H1 (cell line): ENCODE measurements around the gene C12orf43. TPM values are rescaled to one million over a fixed set of nuclear protein-coding genes. Genes with fewer than 3 reads are reported as not detected.

Experiments used
- CTCF ChIA-PET: fragments of 300-600 bp; sonication (Branson Sonifier 250); formaldehyde crosslinking; loops from one replicate; lab custom pipeline; 2021; ENCODE audit not compliant: partially characterized antibody; lab: Charles Lee
- POLR2A ChIA-PET: fragments of 300-600 bp; sonication (Branson Sonifier 250); formaldehyde crosslinking; loops from one replicate; lab custom pipeline; 2021; ENCODE audit warnings: inconsistent platforms; ENCODE audit not compliant: partially characterized antibody; lab: Charles Lee
- DNase-seq, 2 experiments: peaks; one replicate each; pipeline versions ENCODE4 v3.0.0 to v3.0.0-alpha.2; 2010 to 2022; ENCODE audit warnings: low spot score in 2 of 2, low read depth in 1 of 2, mixed read lengths in 1 of 2
- FAIRE-seq: peaks from 2 replicates; lab custom pipeline; 2011; peaks lifted over from hg19 to GRCh38; lab: Jason Lieb, UNC
- H2AFZ ChIP-seq: 2 replicates; pipeline ENCODE4 v1.8.1; 2012; ENCODE audit warnings: low read length, inconsistent platforms
- H2AK5ac ChIP-seq: 2 replicates; pipeline ENCODE4 v1.6.1; 2013; ENCODE audit warnings: low read depth, low read length
- H2BK120ac ChIP-seq: replicated peaks from 2 replicates; pipeline ENCODE3; 2013; ENCODE audit warnings: low read depth, low read length, inconsistent platforms
- H2BK12ac ChIP-seq: 2 replicates; pipeline ENCODE4 v1.6.1; 2013; ENCODE audit warnings: low read depth, low read length
- H2BK15ac ChIP-seq: 2 replicates; pipeline ENCODE4 v1.6.1; 2013; ENCODE audit warnings: low read length
- H2BK20ac ChIP-seq: 2 replicates; pipeline ENCODE4 v1.6.1; 2013; ENCODE audit warnings: low read length
- H2BK5ac ChIP-seq: 2 replicates; pipeline ENCODE4 v1.6.1; 2013; ENCODE audit warnings: low read depth, low read length
- H3K14ac ChIP-seq: 2 replicates; pipeline ENCODE4 v1.6.1; 2013; ENCODE audit warnings: inconsistent platforms; ENCODE audit not compliant: insufficient read length
- H3K18ac ChIP-seq: 2 replicates; pipeline ENCODE4 v1.6.1; 2013; ENCODE audit warnings: low read length; ENCODE audit errors: extremely low read depth
- H3K23ac ChIP-seq: 2 replicates; pipeline ENCODE4 v1.6.1; 2013; ENCODE audit warnings: inconsistent platforms; ENCODE audit not compliant: insufficient read length
- H3K23me2 ChIP-seq: 2 replicates; pipeline ENCODE4 v1.6.1; 2013; ENCODE audit warnings: low read depth, low read length
- H3K27ac ChIP-seq: 2 replicates; pipeline ENCODE4 v1.6.1; 2011; ENCODE audit warnings: low read depth, low read length, inconsistent platforms
- H3K27me3 ChIP-seq, 4 experiments: replicated peaks in 1 of 4; 1 replicate in 1 of 4; 2 replicates in 3 of 4; pipeline versions ENCODE4 v1.6.1 to v1.8.1; 2011 to 2013; ENCODE audit warnings: low read length in 3 of 4, mild to moderate bottlenecking in 3 of 4, inconsistent platforms in 2 of 4, mixed read lengths in 2 of 4, moderate library complexity in 1 of 4; ENCODE audit not compliant: control insufficient read depth in 3 of 4, insufficient read depth in 3 of 4; ENCODE audit errors: extremely low read depth in 1 of 4
- H3K36me3 ChIP-seq, 4 experiments: 2 replicates each; pipeline versions ENCODE4 v1.6.1 to v1.8.1; 2011 to 2013; ENCODE audit warnings: mild to moderate bottlenecking in 4 of 4, low read length in 3 of 4, moderate library complexity in 2 of 4, control low read depth in 1 of 4, inconsistent platforms in 1 of 4; ENCODE audit not compliant: insufficient read depth in 4 of 4, control insufficient read depth in 2 of 4
- H3K4ac ChIP-seq: replicated peaks from 2 replicates; pipeline ENCODE3; 2013; ENCODE audit warnings: low read length, low read depth, mixed read lengths, inconsistent platforms; ENCODE audit not compliant: insufficient read length
- H3K4me1 ChIP-seq, 4 experiments: replicated peaks in 1 of 4; 1 replicate in 1 of 4; 2 replicates in 3 of 4; pipeline versions ENCODE4 v1.6.1 to v1.8.1; 2011 to 2013; ENCODE audit warnings: low read length in 3 of 4, inconsistent platforms in 2 of 4, mixed read lengths in 1 of 4; ENCODE audit not compliant: insufficient read depth in 4 of 4, control insufficient read depth in 3 of 4
- H3K4me2 ChIP-seq, 2 experiments: 2 replicates each; pipeline versions ENCODE4 v1.6.1 to v1.8.1; 2011 to 2013; ENCODE audit warnings: low read depth in 2 of 2, low read length in 2 of 2, control low read depth in 1 of 2, inconsistent platforms in 1 of 2, mild to moderate bottlenecking in 1 of 2; ENCODE audit not compliant: insufficient read depth in 1 of 2
- H3K4me3 ChIP-seq, 4 experiments: fragments of 200-600, 300-600 bp in 1 of 4; sonication (generic), shearing (Covaris generic), sonication (Bioruptor Twin) in 1 of 4; 2 replicates each; pipeline versions ENCODE4 v1.5.1 to v1.8.1; 2011 to 2016; ENCODE audit warnings: low read length in 4 of 4, low read depth in 3 of 4, control low read depth in 2 of 4, inconsistent platforms in 2 of 4, mild to moderate bottlenecking in 2 of 4, mixed read lengths in 1 of 4, moderate library complexity in 1 of 4; ENCODE audit not compliant: insufficient read depth in 2 of 4; ENCODE audit errors: extremely low read depth in 1 of 4
- H3K56ac ChIP-seq: replicated peaks from 2 replicates; pipeline ENCODE3; 2013; ENCODE audit warnings: low read depth, mild to moderate bottlenecking, mixed read lengths, low read length, inconsistent platforms; ENCODE audit not compliant: insufficient read length
- H3K79me1 ChIP-seq: 2 replicates; pipeline ENCODE4 v1.6.1; 2013; ENCODE audit warnings: low read depth, low read length, control low read depth
- H3K79me2 ChIP-seq, 2 experiments: 2 replicates each; pipeline versions ENCODE4 v1.6.1 to v1.8.1; 2012 to 2013; ENCODE audit warnings: low read length in 2 of 2, mild to moderate bottlenecking in 2 of 2, inconsistent platforms in 1 of 2; ENCODE audit not compliant: insufficient read depth in 2 of 2, control insufficient read depth in 1 of 2
- H3K9ac ChIP-seq, 4 experiments: replicated peaks in 1 of 4; 1 replicate in 1 of 4; 2 replicates in 3 of 4; pipeline versions ENCODE4 v1.6.1 to v1.8.1; 2011 to 2013; ENCODE audit warnings: low read depth in 3 of 4, low read length in 3 of 4, control low read depth in 2 of 4, mild to moderate bottlenecking in 2 of 4, moderate library complexity in 2 of 4, inconsistent platforms in 1 of 4; ENCODE audit errors: extremely low read depth in 1 of 4
- H3K9me3 ChIP-seq, 2 experiments: 2 replicates each; pipeline versions ENCODE4 v1.6.1 to v1.8.1; 2012 to 2013; ENCODE audit warnings: mild to moderate bottlenecking in 2 of 2, moderate library complexity in 2 of 2, control low read depth in 1 of 2, inconsistent platforms in 1 of 2, low read depth in 1 of 2, low read length in 1 of 2, mixed read lengths in 1 of 2; ENCODE audit not compliant: insufficient read depth in 2 of 2
- H4K20me1 ChIP-seq, 2 experiments: replicated peaks in 1 of 2; 2 replicates each; pipeline versions ENCODE3 to v1.8.1; 2011 to 2013; ENCODE audit warnings: inconsistent platforms in 2 of 2, low read length in 2 of 2, mild to moderate bottlenecking in 1 of 2; ENCODE audit not compliant: insufficient read depth in 2 of 2, control insufficient read depth in 1 of 2
- H4K5ac ChIP-seq: 2 replicates; pipeline ENCODE4 v1.6.1; 2013; ENCODE audit warnings: low read length, low read depth, mixed read lengths, inconsistent platforms; ENCODE audit not compliant: insufficient read length
- H4K8ac ChIP-seq: 2 replicates; pipeline ENCODE4 v1.8.0; 2013; ENCODE audit warnings: mild to moderate bottlenecking, moderate library complexity, low read length, inconsistent platforms; ENCODE audit not compliant: insufficient read depth; ENCODE audit errors: extremely low read depth
- H4K91ac ChIP-seq: replicated peaks from 2 replicates; pipeline ENCODE3; 2013; ENCODE audit warnings: low read length, mixed read lengths, inconsistent platforms; ENCODE audit not compliant: insufficient read length
- BRCA1 ChIP-seq: IDR thresholded peaks from 2 replicates; pipeline ENCODE4 v1.6.1; 2012; ENCODE audit warnings: low read depth, low read length, improper control_type of control experiment
- CBX5 ChIP-seq: fragments of 300-800, 300-1000 bp; sonication (generic); IDR thresholded peaks from 2 replicates; pipeline ENCODE4 v1.7.1; 2016; ENCODE audit warnings: antibody characterized with exemption, low read length, low read depth
- CEBPB ChIP-seq: IDR thresholded peaks from 2 replicates; pipeline ENCODE4 v1.6.1; 2012; ENCODE audit warnings: low read depth, low read length
- CTCF ChIP-seq, 3 experiments: IDR thresholded peaks; 1 replicate in 2 of 3; 2 replicates in 1 of 3; pipeline versions ENCODE4 v1.5.1 to v1.6.1; 2011; ENCODE audit warnings: low read length in 3 of 3, mild to moderate bottlenecking in 3 of 3, inconsistent platforms in 2 of 3, low read depth in 1 of 3, moderate library complexity in 1 of 3; ENCODE audit not compliant: insufficient read depth in 1 of 3; ENCODE audit errors: control extremely low read depth in 1 of 3
- E2F6 ChIP-seq: IDR thresholded peaks from 2 replicates; pipeline ENCODE4 v1.6.1; 2012; ENCODE audit warnings: inconsistent platforms
- NANOG ChIP-seq: IDR thresholded peaks from 2 replicates; pipeline ENCODE4 v1.6.1; 2011; ENCODE audit warnings: low read length, low read depth, mild to moderate bottlenecking, inconsistent platforms; ENCODE audit not compliant: insufficient read depth, poor library complexity, severe bottlenecking
- RFX5 ChIP-seq: IDR thresholded peaks from 2 replicates; pipeline ENCODE4 v1.6.1; 2011; ENCODE audit warnings: low read depth, low read length, improper control_type of control experiment, borderline replicate concordance
- TBP ChIP-seq: IDR thresholded peaks from 2 replicates; pipeline ENCODE4 v1.6.1; 2011; ENCODE audit warnings: low read depth, low read length, improper control_type of control experiment
- TCF12 ChIP-seq: IDR thresholded peaks from 2 replicates; pipeline ENCODE4 v1.6.1; 2011; ENCODE audit warnings: low read depth, mild to moderate bottlenecking, low read length
- YY1 ChIP-seq: IDR thresholded peaks from 2 replicates; pipeline ENCODE4 v1.6.1; 2011; ENCODE audit warnings: low read depth, mild to moderate bottlenecking, low read length
- ZNF274 ChIP-seq: IDR thresholded peaks from 2 replicates; pipeline ENCODE4 v1.7.0; 2012; ENCODE audit warnings: low read length, borderline replicate concordance; ENCODE audit errors: extremely low read depth
- WGBS, 2 experiments: shearing (Covaris generic) in 1 of 2; methylation state at CpG; one replicate each; pipeline versions ENCODE4 v1.1.6 to v1.1.7; 2013 to 2015; ENCODE audit warnings: low lambda C conversion rate in 2 of 2, mixed read lengths in 2 of 2, inconsistent platforms in 1 of 2, low coverage in 1 of 2, missing lambda C conversion rate in 1 of 2; ENCODE audit not compliant: insufficient replicate concordance in 2 of 2, insufficient coverage in 1 of 2, insufficient read length in 1 of 2; ENCODE audit errors: extremely low coverage in 1 of 2, missing lambda C conversion rate in 1 of 2; 5-methylcytosine and 5-hydroxymethylcytosine counted together
- polyA plus RNA-seq, 7 experiments: library from polyadenylated mRNA; depleted of rRNA in 3 of 7; stranded (reverse) in 5 of 7; unstranded in 2 of 7; fragments of >200 nt in 5 of 7; fragments of 200-250 nt in 2 of 7; gene quantifications; 1 replicate in 5 of 7; 2 replicates in 1 of 7; 4 replicates in 1 of 7; pipeline versions ENCODE4 v1.2.1 to v1.2.3, GENCODE V29; 2011 to 2013; ENCODE audit warnings: missing spikeins in 2 of 7, mixed read lengths in 2 of 7
- total RNA-seq: library from RNA; stranded (reverse); fragmentation: NEBNext Ultra II Directional; extraction: Animal tissue kit (Norgen Biotek cat#: 25700); gene quantifications from 2 replicates; pipeline ENCODE4 v1.2.1, GENCODE V29; 2021

The C12orf43 gene
- total and polyA plus RNA-seq, 2 of the 8 experiments (the other 6 are each of a cell fraction or from before 2014, with no cell fraction given) = 9.2 to 22.3 TPM

- H3K56ac ChIP-seq = no peak overlapping the region
- no peak overlapping the region for H3K4me2 ChIP-seq
- H2BK120ac ChIP-seq = no peak overlapping the region
- no peak overlapping the region for H2BK20ac ChIP-seq
- no peak overlapping the region for H3K14ac ChIP-seq
- peaks cover 0 to 4% (median 3%) of the 10 kb centered on the region in 4 experiments; a peak in 5 of 7 replicates for H3K4me1 ChIP-seq
- H3K4ac ChIP-seq = no peak overlapping the region
- H3K4me3 ChIP-seq = no peak overlapping the region
- H3K79me2 ChIP-seq = peaks cover 0 to 13% of the 10 kb centered on the region in 2 experiments; a peak in 3 of 4 replicates
- no peaks in the 10 kb centered on the region for H3K27me3 ChIP-seq
- no peak overlapping the region for H4K91ac ChIP-seq
- no peak overlapping the region for H2AFZ ChIP-seq
- H3K23me2 ChIP-seq = peaks cover 2% of the 10 kb centered on the region; the same call in 1 of the 2 replicates
- no peak overlapping the region for H3K27ac ChIP-seq
- FAIRE-seq (no peak), DNase-seq (no peak)
- H3K18ac ChIP-seq = no peak overlapping the region
- ChIA-PET CTCF (interaction anchor here (0.6 to 2.7 kb wide), 11 partner anchors 9 to 428 kb away, joined by 3 to 14 read pairs (median 3); no protein-coding TSS in a partner anchor), POLR2A (interaction anchor here (0.5 to 1.4 kb wide), 2 partner anchors 11 to 304 kb away, joined by 3 to 5 read pairs; no protein-coding TSS in a partner anchor)
- H3K9me3 ChIP-seq = no peaks in the 10 kb centered on the region
- H2BK15ac ChIP-seq = no peak overlapping the region
- 85% methylated on average over 8 of the region's 8 CpGs; no CpG with 5 or more reads in 1 of the 2 experiments for WGBS, 2 experiments
- H4K8ac ChIP-seq = no peak overlapping the region
- no peak overlapping the region for H4K5ac ChIP-seq
- peaks cover 2% of the 10 kb centered on the region in 2 experiments for H4K20me1 ChIP-seq
- no peaks in the 10 kb centered on the region; the same call in none of the 2 replicates for H3K79me1 ChIP-seq
- no peak overlapping the region for H2BK12ac ChIP-seq
- no peak overlapping the region for H2BK5ac ChIP-seq
- no peak overlapping the region for H2AK5ac ChIP-seq
- no peak overlapping the region for H3K23ac ChIP-seq
- H3K9ac ChIP-seq = no peak overlapping the region
- peaks cover 13 to 28% (median 19%) of the 10 kb centered on the region in 4 experiments for H3K36me3 ChIP-seq
- TF ChIP-seq E2F6 = no peak
- TF ChIP-seq CEBPB = no peak
- TF ChIP-seq BRCA1 = no peak
- TF ChIP-seq CBX5 = no peak
- no peak for TF ChIP-seq TCF12
- TF ChIP-seq YY1 = no peak
- TF ChIP-seq NANOG = no peak
- no peak for TF ChIP-seq ZNF274
- TF ChIP-seq RFX5 = no peak
- TF ChIP-seq CTCF (IDR thresholded peaks at IDR 0.05; ENCODE audit: control extremely low read depth in 1 of 3, insufficient read depth in 1 of 3, low read depth in 1 of 3, low read length in 3 of 3) = no peak
- no peak for TF ChIP-seq TBP
Measured at GRCh38 chr12:121010860-121011259, 5.4 kb downstream of the C12orf43 start.
